RWPE2 (cell line): ENCODE results near the gene ITGB6.

Experiments
- ATAC-seq: fragments of 200-7000 bp; cut with Tn5 transposase; 3 replicates; pipeline ENCODE4 v1.9.1; 2021; ENCODE audit warnings: low read depth
- DNase-seq: peaks from one replicate; pipeline ENCODE4 v3.0.0-alpha.2; 2020; ENCODE audit warnings: low spot score
- H3K27ac ChIP-seq: fragments of 450-650 bp; 2 replicates; pipeline ENCODE4 v1.5.1; 2017; ENCODE audit warnings: mild to moderate bottlenecking; ENCODE audit not compliant: poor library complexity, severe bottlenecking
- H3K27me3 ChIP-seq: fragments of 250-450 bp; sonication (Bioruptor Pico); 2 replicates; pipeline ENCODE4 v1.5.1; 2021; ENCODE audit warnings: mild to moderate bottlenecking, moderate library complexity; ENCODE audit not compliant: insufficient read depth, poor library complexity, severe bottlenecking
- H3K36me3 ChIP-seq: fragments of 250-450 bp; sonication (Bioruptor Pico); 2 replicates; pipeline ENCODE4 v1.5.1; 2020; ENCODE audit warnings: low read depth, mild to moderate bottlenecking, moderate library complexity
- H3K4me1 ChIP-seq: fragments of 250-450 bp; sonication (Bioruptor Pico); 2 replicates; pipeline ENCODE4 v1.5.1; 2021; ENCODE audit warnings: mild to moderate bottlenecking, moderate library complexity; ENCODE audit not compliant: insufficient read depth, poor library complexity, severe bottlenecking
- H3K4me3 ChIP-seq: fragments of 250-450 bp; sonication (Bioruptor Pico); 2 replicates; pipeline ENCODE4 v1.5.1; 2021; ENCODE audit warnings: mild to moderate bottlenecking, moderate library complexity; ENCODE audit not compliant: severe bottlenecking
- H3K9me3 ChIP-seq: fragments of 250-450 bp; sonication (Bioruptor Pico); 2 replicates; pipeline ENCODE4 v1.5.1; 2021; ENCODE audit warnings: mild to moderate bottlenecking, moderate library complexity; ENCODE audit not compliant: severe bottlenecking
- CTCF ChIP-seq: fragments of 450-650 bp; IDR thresholded peaks from one replicate; pipeline ENCODE4 v1.5.1; 2017; ENCODE audit warnings: mild to moderate bottlenecking, moderate library complexity; ENCODE audit not compliant: poor library complexity, severe bottlenecking

The ITGB6 gene

GRCh38 chr2:160214461-160215445, 14.7 kb upstream of the ITGB6 start:
- peak; percentile 77 for DNase-seq
- ATAC-seq, result peak; percentile 99
- TF ChIP-seq CTCF, result no peak

GRCh38 chr2:160213511-160213910, 13.4 kb upstream of the ITGB6 start:
- DNase-seq, result no peak
- Histone ChIP-seq H3K36me3 (no peaks in the 10 kb centered on the region), H3K4me1 (peaks cover 28% of the 10 kb centered on the region), H3K27me3 (no peaks in the 10 kb centered on the region), H3K9me3 (no peaks in the 10 kb centered on the region), H3K27ac (peak overlapping the region; percentile 98), H3K4me3 (no peak overlapping the region)
- no peak for ATAC-seq
- TF ChIP-seq CTCF, result no peak

More at GRCh38 chr2:160214461-160215445, 14.7 kb upstream of the ITGB6 start:
- Histone ChIP-seq H3K27ac (peak overlapping the region; percentile 98), H3K4me3 (no peak overlapping the region), H3K27me3 (no peaks in the 10 kb centered on the region), H3K4me1 (peaks cover 31% of the 10 kb centered on the region), H3K36me3 (no peaks in the 10 kb centered on the region), H3K9me3 (no peaks in the 10 kb centered on the region)

GRCh38 chr2:160210599-160211138, 10.6 kb upstream of the ITGB6 start:
- no peak for DNase-seq
- Histone ChIP-seq H3K36me3 (no peaks in the 10 kb centered on the region), H3K4me1 (peaks cover 53% of the 10 kb centered on the region), H3K27ac (peak overlapping the region; percentile 98), H3K4me3 (no peak overlapping the region), H3K27me3 (no peaks in the 10 kb centered on the region), H3K9me3 (no peaks in the 10 kb centered on the region)
- peak; percentile 79 for TF ChIP-seq CTCF
- no peak for ATAC-seq

GRCh38 chr2:160209516-160209856, 9.4 kb upstream of the ITGB6 start:
- ATAC-seq (no peak), DNase-seq (no peak)
- H3K27ac ChIP-seq, result peak overlapping the region; percentile 98

More at GRCh38 chr2:160209516-160209856, 9.4 kb upstream of the ITGB6 start:
- no peaks in the 10 kb centered on the region for H3K9me3 ChIP-seq
- no peak for TF ChIP-seq CTCF
- no peak overlapping the region for H3K4me3 ChIP-seq
- peaks cover 50% of the 10 kb centered on the region for H3K4me1 ChIP-seq
- no peaks in the 10 kb centered on the region for H3K27me3 ChIP-seq
- H3K36me3 ChIP-seq, result no peaks in the 10 kb centered on the region
